GM23248 (cell line): ENCODE data around the gene TMEM231.

Experiments
- EZH2 ChIP-seq: fragments of 200-600 bp; sonication (generic); IDR thresholded peaks from 2 replicates; pipeline ENCODE4 v1.6.1; 2018; ENCODE audit warnings: antibody characterized with exemption, mild to moderate bottlenecking; ENCODE audit not compliant: insufficient read depth, poor library complexity, severe bottlenecking
- EZH2phosphoT487 ChIP-seq: fragments of 200-600 bp; sonication (generic); IDR thresholded peaks from 2 replicates; pipeline ENCODE4 v1.6.1; 2018; ENCODE audit warnings: antibody characterized with exemption, moderate library complexity, mild to moderate bottlenecking, low read depth; ENCODE audit not compliant: insufficient read depth

DNA sequence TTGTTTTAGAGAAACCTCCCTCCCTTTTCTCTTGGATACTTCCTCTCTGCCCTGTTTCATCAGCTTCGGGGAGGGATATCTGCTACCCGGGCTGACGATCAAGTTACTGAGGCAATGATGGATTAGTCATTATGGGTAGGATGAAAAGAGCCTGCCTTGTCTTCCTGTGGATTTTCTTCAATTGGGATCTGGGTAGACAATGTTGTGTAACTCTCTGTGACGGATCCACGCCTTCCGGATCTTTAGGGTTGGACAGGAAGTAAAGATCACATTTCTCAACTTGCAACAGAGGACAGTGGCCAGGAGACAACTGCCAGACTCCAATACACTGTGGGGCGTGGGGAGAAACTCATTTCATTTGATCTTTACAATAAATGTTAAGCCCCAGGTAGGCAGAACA is 49.5 kb downstream of the TMEM231 start:
- no peak for TF ChIP-seq EZH2
- no peak for TF ChIP-seq EZH2phosphoT487
